Testis (tissue), 2 donors: Measurements from ENCODE around the gene KCNK4.

ENCODE experiments used
- CTCF ChIP-seq, 3 experiments: fragments of 450-650 bp in 2 of 3; fragments of 200-600 bp in 1 of 3; sonication (generic) in 1 of 3; IDR thresholded peaks; one replicate each; pipeline ENCODE4 v1.5.1; 2016 to 2019; ENCODE audit warnings: antibody characterized with exemption in 3 of 3, mild to moderate bottlenecking in 2 of 3, moderate library complexity in 1 of 3
- POLR2A ChIP-seq: fragments of 450-650 bp; IDR thresholded peaks from one replicate; pipeline ENCODE4 v1.6.1; 2017; ENCODE audit warnings: antibody characterized with exemption, mild to moderate bottlenecking, moderate library complexity

- no peak for TF ChIP-seq CTCF (IDR thresholded peaks at IDR 0.05)
- no peak for TF ChIP-seq POLR2A
These were observed 23.7 kb upstream of the KCNK4 start for GRCh38 chr11:64267207-64267945.
